GM18511 (cell line): Measurements from ENCODE around the gene SPANXB1.
"Not testable (repeated sequence)": the region's sequence is repeated elsewhere in the genome, so short reads cannot be mapped to it uniquely, and the experiment has no call there.

ENCODE experiments used
- ATAC-seq: cut with Tn5 transposase; IDR thresholded peaks from one replicate; pipeline ENCODE4 v1.9.1; 2021; ENCODE audit warnings: mild to moderate bottlenecking, moderate library complexity; ENCODE audit not compliant: unreplicated experiment

The SPANXB1 gene

DNA sequence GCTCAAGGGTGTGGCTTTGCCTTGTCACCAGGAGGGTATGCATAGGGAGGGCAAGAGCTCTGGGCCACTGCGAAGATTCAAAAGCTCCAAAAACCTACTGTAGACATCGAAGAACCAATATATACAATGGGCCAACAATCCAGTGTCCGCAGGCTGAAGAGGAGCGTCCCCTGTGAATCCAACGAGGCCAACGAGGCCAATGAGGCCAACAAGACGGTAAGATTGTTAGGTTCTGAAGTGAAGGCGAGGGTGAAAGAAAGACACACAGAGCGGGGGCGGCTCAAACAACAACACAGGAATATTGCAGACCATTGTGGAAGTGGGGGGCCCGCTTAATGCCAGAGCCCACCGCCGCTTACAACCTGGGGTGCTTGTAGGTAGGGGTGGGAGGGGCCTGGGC is at the start of gene SPANXB1:
TSS of gene SPANXB1 (plus strand) at position 27 of the 400 bp plus-strand sequence. CDS start at position 127, 100 bp downstream.
- ATAC-seq, result not testable (repeated sequence)

- no peak for ATAC-seq
Observed at GRCh38 chrX:140967036-140967435, 35.4 kb upstream of the SPANXB1 start.

DNA sequence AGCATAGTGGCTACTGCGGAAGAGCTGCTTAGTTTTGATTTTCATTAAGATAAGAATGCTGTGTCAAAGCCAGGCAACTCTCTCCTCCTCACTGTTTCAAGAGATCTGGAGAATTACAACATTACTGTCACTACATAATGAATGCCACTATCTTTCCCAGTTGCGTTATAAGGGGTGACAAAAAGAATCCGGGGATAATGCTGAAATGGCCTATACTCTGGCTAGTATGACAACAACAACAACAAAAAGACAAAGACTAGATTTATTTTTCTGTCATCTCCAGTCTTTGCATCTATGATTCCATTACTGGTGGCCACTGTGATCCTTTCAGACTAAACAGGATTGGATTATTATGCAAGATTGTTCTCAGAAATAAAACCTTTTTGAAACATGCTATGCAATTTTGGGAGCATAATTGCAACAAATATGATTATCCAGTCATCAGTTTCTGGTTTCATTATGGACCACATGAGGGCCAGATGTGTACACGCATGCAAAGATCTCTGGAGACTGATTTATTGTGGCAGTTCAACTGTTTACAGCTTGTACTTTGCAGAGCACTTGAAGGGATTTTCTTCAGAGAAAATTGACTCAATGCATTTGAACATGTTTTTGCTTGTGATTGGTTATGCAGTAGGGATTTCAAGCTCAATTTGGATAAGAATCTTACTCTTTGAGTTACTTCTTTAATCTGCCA is 31.1 kb upstream of the SPANXB1 start:
- ATAC-seq, result no peak

GRCh38 chrX:140975472-140975871 is 26.9 kb upstream of the SPANXB1 start:
- ATAC-seq, result no peak

GRCh38 chrX:140980271-140980670 is 22.1 kb upstream of the SPANXB1 start:
- no peak for ATAC-seq

- ATAC-seq, result no peak
Observed at GRCh38 chrX:140983730-140984129, 18.7 kb upstream of the SPANXB1 start.

DNA sequence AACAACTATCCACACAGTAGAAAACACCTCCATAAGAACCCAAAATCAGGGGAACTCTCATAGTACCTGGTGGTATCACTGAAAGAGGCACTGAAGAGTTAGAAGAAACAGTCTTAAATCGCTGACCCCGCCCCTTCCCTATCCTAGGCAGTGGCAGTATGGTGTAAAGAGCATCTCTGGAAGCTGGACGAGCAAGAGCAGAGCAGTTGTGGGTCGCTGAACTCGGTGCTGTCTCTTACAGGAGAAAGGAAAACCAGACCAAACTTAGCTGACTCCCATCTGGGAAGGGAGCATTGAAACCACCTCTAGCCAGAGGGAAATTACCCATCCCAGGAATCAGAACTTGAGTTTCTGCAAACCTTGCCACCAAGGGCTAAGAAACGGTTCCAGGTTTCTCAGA is 2.8 kb downstream of the SPANXB1 start:
- ATAC-seq, result not testable (repeated sequence)

DNA sequence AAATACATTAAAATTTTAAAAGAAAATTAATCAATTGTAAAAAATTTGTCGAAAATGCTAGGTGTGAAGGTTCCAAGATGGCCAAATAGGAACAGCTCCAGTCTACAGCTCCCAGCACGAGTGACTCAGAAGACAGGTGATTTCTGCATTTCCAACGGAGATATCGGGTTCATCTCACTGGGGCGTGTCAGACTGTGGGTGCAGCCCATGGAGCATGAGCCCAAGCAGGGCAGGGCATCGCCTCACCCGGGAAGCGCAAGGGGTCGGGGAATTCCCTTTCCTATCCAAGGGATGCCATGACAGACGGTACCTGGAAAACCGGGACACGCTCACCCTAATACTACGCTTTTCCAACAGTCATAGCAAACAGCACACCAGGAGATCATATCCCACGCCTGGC is 41.9 kb downstream of the SPANXB1 start:
- not testable (repeated sequence) for ATAC-seq

DNA sequence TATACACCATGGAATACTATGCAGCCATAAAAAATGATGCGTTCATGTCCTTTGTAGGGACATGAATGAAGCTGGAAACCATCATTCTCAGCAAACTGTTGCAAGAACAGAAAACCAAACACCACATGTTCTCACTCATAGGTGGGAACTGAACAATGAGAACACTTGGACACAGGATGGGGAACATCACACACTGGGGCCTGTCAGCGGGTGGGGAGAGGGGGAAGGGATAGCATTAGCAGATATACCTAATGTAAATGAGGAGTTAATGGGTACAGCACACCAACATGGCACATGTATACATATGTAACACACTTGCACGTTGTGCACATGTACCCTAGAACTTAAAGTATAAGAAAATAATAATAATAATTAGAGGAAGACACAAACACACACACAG is 47.5 kb downstream of the SPANXB1 start:
- not testable (repeated sequence) for ATAC-seq

- ATAC-seq, result not testable (repeated sequence)
Observed at GRCh38 chrX:141052098-141052497, 49.7 kb downstream of the SPANXB1 start.
